Measurements from ENCODE around the gene BNIP3.

DNA sequence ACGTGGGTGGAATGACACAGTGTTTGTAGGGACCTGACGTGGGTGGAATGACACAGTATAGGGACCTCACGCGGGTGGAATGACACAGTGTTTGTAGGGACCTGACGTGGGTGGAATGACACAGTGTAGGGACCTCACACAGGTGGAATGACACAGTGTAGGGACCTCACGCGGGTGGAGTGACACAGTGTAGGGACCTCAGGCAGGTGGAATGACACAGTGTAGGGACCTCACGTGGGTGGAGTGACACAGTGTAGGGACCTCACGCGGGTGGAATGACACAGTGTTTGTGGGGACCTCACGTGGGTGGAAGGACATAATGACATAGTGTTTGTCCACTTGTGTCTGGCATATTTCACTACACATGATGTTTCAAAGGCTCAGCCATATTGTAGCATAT, 61.6 kb downstream of the BNIP3 start:
- TF ChIP-seq TEAD4 (IDR thresholded peaks at IDR 0.05) (no peak), CEBPB (IDR thresholded peaks at IDR 0.05) (no peak), RAD21 (IDR thresholded peaks at IDR 0.05; ENCODE audit: low read depth) (no peak), MAX (IDR thresholded peaks at IDR 0.05) (no peak), TAF1 (IDR thresholded peaks at IDR 0.05; ENCODE audit: low read depth) (no peak), EGR1 (IDR thresholded peaks at IDR 0.05) (no peak), EP300 (IDR thresholded peaks at IDR 0.05; ENCODE audit: borderline replicate concordance) (no peak), FOXM1 (IDR thresholded peaks at IDR 0.05; ENCODE audit: borderline replicate concordance, low read depth) (no peak), YY1 (IDR thresholded peaks at IDR 0.05; ENCODE audit: low read depth) (no peak), ZBTB7A (IDR thresholded peaks at IDR 0.05; ENCODE audit: low read depth) (no peak)
- TF ChIP-seq, protein P1, sequence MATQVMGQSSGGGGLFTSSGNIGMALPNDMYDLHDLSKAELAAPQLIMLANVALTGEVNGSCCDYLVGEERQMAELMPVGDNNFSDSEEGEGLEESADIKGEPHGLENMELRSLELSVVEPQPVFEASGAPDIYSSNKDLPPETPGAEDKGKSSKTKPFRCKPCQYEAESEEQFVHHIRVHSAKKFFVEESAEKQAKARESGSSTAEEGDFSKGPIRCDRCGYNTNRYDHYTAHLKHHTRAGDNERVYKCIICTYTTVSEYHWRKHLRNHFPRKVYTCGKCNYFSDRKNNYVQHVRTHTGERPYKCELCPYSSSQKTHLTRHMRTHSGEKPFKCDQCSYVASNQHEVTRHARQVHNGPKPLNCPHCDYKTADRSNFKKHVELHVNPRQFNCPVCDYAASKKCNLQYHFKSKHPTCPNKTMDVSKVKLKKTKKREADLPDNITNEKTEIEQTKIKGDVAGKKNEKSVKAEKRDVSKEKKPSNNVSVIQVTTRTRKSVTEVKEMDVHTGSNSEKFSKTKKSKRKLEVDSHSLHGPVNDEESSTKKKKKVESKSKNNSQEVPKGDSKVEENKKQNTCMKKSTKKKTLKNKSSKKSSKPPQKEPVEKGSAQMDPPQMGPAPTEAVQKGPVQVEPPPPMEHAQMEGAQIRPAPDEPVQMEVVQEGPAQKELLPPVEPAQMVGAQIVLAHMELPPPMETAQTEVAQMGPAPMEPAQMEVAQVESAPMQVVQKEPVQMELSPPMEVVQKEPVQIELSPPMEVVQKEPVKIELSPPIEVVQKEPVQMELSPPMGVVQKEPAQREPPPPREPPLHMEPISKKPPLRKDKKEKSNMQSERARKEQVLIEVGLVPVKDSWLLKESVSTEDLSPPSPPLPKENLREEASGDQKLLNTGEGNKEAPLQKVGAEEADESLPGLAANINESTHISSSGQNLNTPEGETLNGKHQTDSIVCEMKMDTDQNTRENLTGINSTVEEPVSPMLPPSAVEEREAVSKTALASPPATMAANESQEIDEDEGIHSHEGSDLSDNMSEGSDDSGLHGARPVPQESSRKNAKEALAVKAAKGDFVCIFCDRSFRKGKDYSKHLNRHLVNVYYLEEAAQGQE (IDR thresholded peaks at IDR 0.05; ENCODE audit: low read depth): no peak
- TF ChIP-seq, protein P2, sequence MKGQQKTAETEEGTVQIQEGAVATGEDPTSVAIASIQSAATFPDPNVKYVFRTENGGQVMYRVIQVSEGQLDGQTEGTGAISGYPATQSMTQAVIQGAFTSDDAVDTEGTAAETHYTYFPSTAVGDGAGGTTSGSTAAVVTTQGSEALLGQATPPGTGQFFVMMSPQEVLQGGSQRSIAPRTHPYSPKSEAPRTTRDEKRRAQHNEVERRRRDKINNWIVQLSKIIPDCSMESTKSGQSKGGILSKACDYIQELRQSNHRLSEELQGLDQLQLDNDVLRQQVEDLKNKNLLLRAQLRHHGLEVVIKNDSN (IDR thresholded peaks at IDR 0.05): no peak
